ENCODE measurements around the gene EXOC4. TPM values are rescaled to one million over a fixed set of nuclear protein-coding genes. Genes with fewer than 3 reads are reported as not detected.

The EXOC4 gene
- total RNA-seq, 2 experiments from 2014 or later = 58.0 to 59.9 TPM

- Histone ChIP-seq H3K27me3 (ENCODE audit: control insufficient read depth in 1 of 2, insufficient read depth in 2 of 2, low read length in 2 of 2) (no peaks in the 10 kb centered on the region), H3K36me3 (ENCODE audit: insufficient read depth, low read length) (no peaks in the 10 kb centered on the region), H3K4me3 (ENCODE audit: low read length) (no peak overlapping the region), H3K27ac (ENCODE audit: low read depth in 1 of 2, low read length in 2 of 2) (no peak overlapping the region), H3K9me3 (ENCODE audit: control insufficient read depth in 1 of 2, insufficient read depth in 1 of 2, low read length in 2 of 2) (no peaks in the 10 kb centered on the region), H3K4me1 (ENCODE audit: insufficient read depth, low read length) (no peaks in the 10 kb centered on the region)
- DNase-seq = no peak
- Mint-ChIP-seq H3K36me3 (ENCODE audit: low read depth) (no peaks in the 10 kb centered on the region), H3K27ac (no peak overlapping the region), H3K4me3 (no peak overlapping the region), H3K4me1 (ENCODE audit: low read depth) (no peaks in the 10 kb centered on the region), H3K9me3 (no peaks in the 10 kb centered on the region), H3K27me3 (no peaks in the 10 kb centered on the region)
- CTCF ChIA-PET = interaction anchor here (0.7 kb wide), 1 partner anchor 53 kb away, joined by 3 read pairs; no protein-coding TSS in a partner anchor
- POLR2A ChIA-PET = no interaction called here
- TF ChIP-seq, protein P1, sequence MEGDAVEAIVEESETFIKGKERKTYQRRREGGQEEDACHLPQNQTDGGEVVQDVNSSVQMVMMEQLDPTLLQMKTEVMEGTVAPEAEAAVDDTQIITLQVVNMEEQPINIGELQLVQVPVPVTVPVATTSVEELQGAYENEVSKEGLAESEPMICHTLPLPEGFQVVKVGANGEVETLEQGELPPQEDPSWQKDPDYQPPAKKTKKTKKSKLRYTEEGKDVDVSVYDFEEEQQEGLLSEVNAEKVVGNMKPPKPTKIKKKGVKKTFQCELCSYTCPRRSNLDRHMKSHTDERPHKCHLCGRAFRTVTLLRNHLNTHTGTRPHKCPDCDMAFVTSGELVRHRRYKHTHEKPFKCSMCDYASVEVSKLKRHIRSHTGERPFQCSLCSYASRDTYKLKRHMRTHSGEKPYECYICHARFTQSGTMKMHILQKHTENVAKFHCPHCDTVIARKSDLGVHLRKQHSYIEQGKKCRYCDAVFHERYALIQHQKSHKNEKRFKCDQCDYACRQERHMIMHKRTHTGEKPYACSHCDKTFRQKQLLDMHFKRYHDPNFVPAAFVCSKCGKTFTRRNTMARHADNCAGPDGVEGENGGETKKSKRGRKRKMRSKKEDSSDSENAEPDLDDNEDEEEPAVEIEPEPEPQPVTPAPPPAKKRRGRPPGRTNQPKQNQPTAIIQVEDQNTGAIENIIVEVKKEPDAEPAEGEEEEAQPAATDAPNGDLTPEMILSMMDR (IDR thresholded peaks at IDR 0.05) = no peak
- ATAC-seq (ENCODE audit: poor library complexity) = no peak
- intact Hi-C loops (cut with DNase I, micrococcal nuclease) = no loop called here
Measured at GRCh38 chr7:133676805-133677370, 424.0 kb downstream of the EXOC4 start.

DNA sequence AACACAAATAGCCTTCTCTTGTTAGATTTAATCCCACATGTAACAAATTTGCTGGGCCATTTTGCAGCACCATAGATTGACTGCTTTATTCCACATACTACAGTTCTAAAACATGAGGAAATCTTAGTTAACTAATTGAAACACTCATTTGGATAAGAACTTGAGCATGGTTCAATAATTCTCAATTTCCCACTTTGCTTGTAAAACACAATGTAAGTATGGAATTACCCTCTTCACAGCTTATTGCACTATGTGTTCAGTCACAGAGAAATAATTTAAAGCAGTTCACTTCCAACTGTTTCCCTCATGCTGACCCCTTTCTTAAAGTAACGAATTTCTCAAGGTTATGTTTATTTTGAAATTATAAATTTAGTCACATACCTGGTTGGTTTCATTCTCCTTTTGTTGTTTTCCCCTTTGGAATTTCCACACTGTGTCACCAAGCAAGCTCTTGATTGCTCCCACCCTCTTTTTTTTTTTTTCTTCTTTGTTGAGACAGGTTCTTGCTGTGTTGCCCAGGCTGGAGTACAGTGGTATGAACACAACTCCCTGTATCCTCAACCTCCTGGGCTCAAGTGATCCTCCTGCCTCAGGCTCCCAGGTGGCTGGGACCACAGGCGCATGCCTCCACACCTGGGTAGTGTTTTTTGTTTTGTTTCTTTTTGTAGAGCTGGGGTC is 425.4 kb downstream of the EXOC4 start:
- intact Hi-C loops (cut with DNase I, micrococcal nuclease) = no loop called here
- H3K4me1 Mint-ChIP-seq (ENCODE audit: low read depth) = no peaks in the 10 kb centered on the region
- no peaks in the 10 kb centered on the region for H3K36me3 Mint-ChIP-seq (ENCODE audit: low read depth)
- DNase-seq (no peak), ATAC-seq (ENCODE audit: poor library complexity) (no peak)
- H3K27ac ChIP-seq (ENCODE audit: low read depth in 1 of 2, low read length in 2 of 2) = no peak overlapping the region
- H3K9me3 Mint-ChIP-seq = no peaks in the 10 kb centered on the region
- POLR2A ChIA-PET = no interaction called here
- no peak overlapping the region for H3K4me3 Mint-ChIP-seq
- no peak overlapping the region for H3K27ac Mint-ChIP-seq
- TF ChIP-seq, protein P1 (IDR thresholded peaks at IDR 0.05) = no peak
- no peak overlapping the region for H3K4me3 ChIP-seq (ENCODE audit: low read length)
- CTCF ChIA-PET = no interaction called here
- H3K36me3 ChIP-seq (ENCODE audit: insufficient read depth, low read length) = no peaks in the 10 kb centered on the region
- no peaks in the 10 kb centered on the region for H3K27me3 Mint-ChIP-seq
- no peaks in the 10 kb centered on the region for H3K27me3 ChIP-seq (ENCODE audit: control insufficient read depth in 1 of 2, insufficient read depth in 2 of 2, low read length in 2 of 2)
- no peaks in the 10 kb centered on the region for H3K9me3 ChIP-seq (ENCODE audit: control insufficient read depth in 1 of 2, insufficient read depth in 1 of 2, low read length in 2 of 2)
- no peaks in the 10 kb centered on the region for H3K4me1 ChIP-seq (ENCODE audit: insufficient read depth, low read length)

DNA sequence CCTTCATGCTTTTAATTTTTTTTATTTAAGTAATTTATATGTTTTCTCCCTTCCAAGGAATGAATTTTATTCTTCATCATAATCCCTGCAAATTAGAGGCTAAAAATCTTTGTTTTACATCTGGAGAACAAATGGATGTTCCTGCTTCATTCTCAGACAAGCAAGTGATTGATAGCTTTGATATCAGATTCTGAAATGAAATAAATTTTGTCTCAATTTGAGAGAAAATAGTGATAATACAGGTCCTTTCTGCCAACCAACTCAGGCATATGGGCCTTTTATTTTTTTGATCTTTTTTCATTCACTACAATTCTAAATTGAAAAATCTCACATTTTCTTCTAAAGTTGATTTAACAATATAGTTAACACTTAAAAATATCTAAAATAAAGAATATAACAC is 427.1 kb downstream of the EXOC4 start:
- no peaks in the 10 kb centered on the region for H3K4me1 ChIP-seq (ENCODE audit: insufficient read depth, low read length)
- DNase-seq = no peak
- H3K27me3 Mint-ChIP-seq = no peaks in the 10 kb centered on the region
- H3K27me3 ChIP-seq (ENCODE audit: control insufficient read depth in 1 of 2, insufficient read depth in 2 of 2, low read length in 2 of 2) = no peaks in the 10 kb centered on the region
- H3K36me3 ChIP-seq (ENCODE audit: insufficient read depth, low read length) = no peaks in the 10 kb centered on the region
- H3K9me3 ChIP-seq (ENCODE audit: control insufficient read depth in 1 of 2, insufficient read depth in 1 of 2, low read length in 2 of 2) = no peaks in the 10 kb centered on the region
- no peaks in the 10 kb centered on the region for H3K36me3 Mint-ChIP-seq (ENCODE audit: low read depth)
- intact Hi-C loops (cut with DNase I, micrococcal nuclease) = no loop called here
- H3K27ac ChIP-seq (ENCODE audit: low read depth in 1 of 2, low read length in 2 of 2) = no peak overlapping the region
- TF ChIP-seq, protein P1 (IDR thresholded peaks at IDR 0.05) = no peak
- no peaks in the 10 kb centered on the region for H3K9me3 Mint-ChIP-seq
- ATAC-seq (ENCODE audit: poor library complexity) = no peak
- CTCF ChIA-PET = no interaction called here
- no peaks in the 10 kb centered on the region for H3K4me1 Mint-ChIP-seq (ENCODE audit: low read depth)
- no peak overlapping the region for H3K4me3 ChIP-seq (ENCODE audit: low read length)
- no peak overlapping the region for H3K27ac Mint-ChIP-seq
- POLR2A ChIA-PET = no interaction called here
- no peak overlapping the region for H3K4me3 Mint-ChIP-seq
